Kidney epithelial cell (primary cell): ENCODE measurements around the gene C2orf42. TPM values are rescaled to one million over a fixed set of nuclear protein-coding genes. Genes with fewer than 3 reads are reported as not detected.

ENCODE experiments used
- DNase-seq: peaks from one replicate; pipeline ENCODE4 v3.0.0-alpha.2; 2010; ENCODE audit warnings: low read depth
- H3K27me3 ChIP-seq: 2 replicates; pipeline ENCODE4 v1.6.0; 2011; ENCODE audit warnings: low read length; ENCODE audit not compliant: control insufficient read depth, insufficient read depth
- H3K36me3 ChIP-seq: 2 replicates; pipeline ENCODE4 v1.5.1; 2011; ENCODE audit warnings: low read length; ENCODE audit not compliant: control insufficient read depth, insufficient read depth
- H3K4me3 ChIP-seq: 2 replicates; pipeline ENCODE4 v1.5.1; 2011; ENCODE audit warnings: low read depth, mild to moderate bottlenecking, control low read depth, low read length
- CTCF ChIP-seq: IDR thresholded peaks from 2 replicates; pipeline ENCODE4 v1.5.1; 2011; ENCODE audit warnings: mild to moderate bottlenecking, moderate library complexity, low read length, control low read depth, inconsistent platforms; ENCODE audit not compliant: insufficient read depth, poor library complexity, severe bottlenecking
- total RNA-seq: library from RNA; depleted of rRNA; stranded (reverse); fragments of >200 nt; gene quantifications from 2 replicates; pipeline ENCODE4 v1.2.3, GENCODE V29; 2015

Gene C2orf42
- total RNA-seq, 1 donor from 2014 or later: 9.1 TPM

DNA sequence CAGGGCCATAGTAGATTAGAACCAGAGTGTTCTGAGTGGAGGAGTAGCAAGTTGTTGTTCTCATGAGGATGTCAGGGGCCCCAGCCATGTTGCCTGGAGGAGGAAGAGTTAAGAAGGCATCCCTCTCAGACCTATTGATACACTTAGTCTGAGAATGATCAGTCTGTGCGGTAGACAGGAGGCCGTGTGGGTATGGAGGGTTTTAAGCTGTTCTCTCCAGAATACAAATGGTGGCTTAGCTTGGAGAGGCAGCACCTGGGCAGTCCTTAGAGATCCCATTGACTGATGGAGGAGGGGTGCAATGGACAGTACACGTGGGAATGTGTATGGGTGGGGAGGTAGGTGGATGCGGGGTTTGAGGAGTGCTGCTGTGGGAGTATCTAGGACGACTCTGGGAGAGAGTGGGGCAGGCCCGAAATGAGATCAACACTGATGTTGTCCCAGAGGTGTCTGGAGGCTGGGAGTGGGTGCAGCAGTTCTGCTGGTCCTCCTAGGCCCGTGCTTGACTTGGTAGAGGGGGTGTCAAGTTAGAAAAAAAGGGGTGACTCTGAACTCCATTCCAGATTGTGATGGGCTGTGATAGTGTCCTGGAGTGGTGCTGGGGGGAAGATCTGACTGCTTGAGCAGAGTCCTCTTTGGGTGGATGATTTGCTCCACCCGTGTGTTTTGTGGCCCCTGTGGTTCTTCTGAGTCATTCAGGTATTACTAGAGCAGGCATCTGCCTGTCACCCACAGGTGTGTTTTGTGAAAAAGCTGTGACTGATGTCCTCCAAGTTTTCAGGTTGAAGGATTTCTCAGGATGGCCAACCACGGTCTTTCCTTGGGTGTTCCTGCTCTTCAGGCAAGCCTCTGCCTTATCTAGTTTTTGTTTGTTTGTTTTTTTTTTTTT, 44.7 kb downstream of the C2orf42 start:
- Histone ChIP-seq H3K4me3 (no peak overlapping the region), H3K36me3 (no peaks in the 10 kb centered on the region), H3K27me3 (no peaks in the 10 kb centered on the region)
- TF ChIP-seq CTCF: no peak
- no peak for DNase-seq

- Histone ChIP-seq H3K36me3 (no peaks in the 10 kb centered on the region), H3K4me3 (no peak overlapping the region), H3K27me3 (no peaks in the 10 kb centered on the region)
- no peak for TF ChIP-seq CTCF
- no peak for DNase-seq
Observed at GRCh38 chr2:70145144-70145490, 45.7 kb downstream of the C2orf42 start.

GRCh38 chr2:70144443-70145143, 46.2 kb downstream of the C2orf42 start:
- Histone ChIP-seq H3K27me3 (no peaks in the 10 kb centered on the region), H3K4me3 (no peak overlapping the region), H3K36me3 (no peaks in the 10 kb centered on the region)
- TF ChIP-seq CTCF: no peak
- DNase-seq: no peak

DNA sequence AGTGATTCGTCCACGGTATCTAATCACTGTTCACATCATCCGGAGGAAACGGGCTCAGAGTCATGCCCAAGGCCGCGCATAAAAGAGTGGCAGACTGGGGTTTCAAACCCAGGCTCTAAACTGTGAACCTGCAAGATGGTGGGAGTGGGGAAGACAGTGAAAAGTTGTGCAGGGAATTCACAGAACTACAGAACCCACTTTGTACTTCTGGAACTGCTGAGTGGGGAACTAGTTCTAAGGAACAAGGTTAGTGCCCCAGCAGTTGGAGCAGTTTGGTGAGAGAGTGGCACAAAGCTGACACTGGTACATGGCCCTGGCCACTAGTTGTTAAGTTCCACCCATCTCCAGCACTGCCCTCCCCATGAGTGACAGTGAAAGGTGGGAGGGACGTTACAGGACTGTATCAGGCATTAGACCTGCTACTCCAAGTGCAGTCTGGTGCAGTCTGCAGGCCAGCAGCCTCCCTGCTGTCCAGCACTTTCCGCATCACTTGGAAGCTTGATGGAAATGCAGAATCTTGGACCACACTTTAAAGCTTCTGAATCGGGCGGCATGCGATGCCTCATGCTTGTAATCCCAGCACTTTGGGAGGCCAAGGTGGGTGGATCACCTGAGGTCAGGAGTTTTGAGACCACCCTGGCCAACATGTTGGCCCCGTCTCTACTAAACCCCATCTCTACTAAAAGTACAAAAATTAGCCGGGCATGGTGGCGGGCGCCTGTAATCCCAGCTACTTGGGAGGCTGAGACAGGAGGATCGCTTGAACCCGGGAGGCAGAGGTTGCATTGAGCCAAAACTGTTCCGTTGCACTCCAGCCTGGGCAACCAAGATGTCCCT, 47.3 kb downstream of the C2orf42 start:
- TF ChIP-seq CTCF: no peak
- Histone ChIP-seq H3K27me3 (no peaks in the 10 kb centered on the region), H3K4me3 (no peak overlapping the region), H3K36me3 (no peaks in the 10 kb centered on the region)
- no peak for DNase-seq

GRCh38 chr2:70142590-70143313, 48.1 kb downstream of the C2orf42 start:
- Histone ChIP-seq H3K4me3 (peak overlapping the region; percentile 55), H3K27me3 (no peaks in the 10 kb centered on the region), H3K36me3 (no peaks in the 10 kb centered on the region)
- peak; percentile 89 for TF ChIP-seq CTCF
- peak; percentile 85 for DNase-seq
